Measurements from ENCODE around the gene HSPA4.
"Not testable (repeated sequence)": the region's sequence is repeated elsewhere in the genome, so short reads cannot be mapped to it uniquely, and the experiment has no call there.

The HSPA4 gene

DNA sequence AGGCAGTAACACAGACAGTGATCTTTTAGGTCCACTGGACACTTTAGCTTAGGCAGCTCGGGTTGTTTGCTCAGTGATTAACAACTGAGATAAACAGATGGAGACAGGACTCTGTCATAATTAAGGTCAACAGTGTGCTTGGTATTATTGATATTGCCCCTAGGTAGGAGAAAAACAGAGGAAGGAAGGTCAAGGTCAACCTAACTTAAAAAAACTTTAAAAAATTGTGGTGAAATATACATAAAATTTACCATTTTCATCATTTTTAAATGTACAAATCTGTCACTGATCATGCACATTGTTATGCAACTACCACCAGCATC, 2.1 kb upstream of the HSPA4 start:
- DNase-seq (ENCODE audit: low read depth in 2 of 2, low spot score in 1 of 2): no peak

DNA sequence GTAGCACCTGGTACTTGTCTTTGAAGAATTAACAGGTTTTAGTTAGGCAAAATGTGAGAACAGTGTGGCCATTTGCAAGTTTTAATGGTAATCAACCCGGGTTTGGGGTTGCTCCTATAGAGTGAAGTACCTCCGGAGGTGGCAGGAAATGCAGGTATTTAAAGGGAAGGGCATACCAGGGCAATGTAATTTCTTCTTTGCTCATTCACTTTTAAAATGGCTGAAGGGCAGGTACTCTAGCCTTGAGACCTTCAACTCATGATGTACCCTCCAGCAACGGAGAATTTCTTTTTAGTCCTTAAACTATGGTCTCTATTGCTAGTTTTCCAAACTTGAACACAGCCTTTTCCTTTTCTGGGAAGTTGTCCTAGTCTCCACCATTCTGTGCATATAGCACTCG, 1.3 kb upstream of the HSPA4 start:
- DNase-seq (ENCODE audit: low read depth in 2 of 2, low spot score in 1 of 2): no peak

DNA sequence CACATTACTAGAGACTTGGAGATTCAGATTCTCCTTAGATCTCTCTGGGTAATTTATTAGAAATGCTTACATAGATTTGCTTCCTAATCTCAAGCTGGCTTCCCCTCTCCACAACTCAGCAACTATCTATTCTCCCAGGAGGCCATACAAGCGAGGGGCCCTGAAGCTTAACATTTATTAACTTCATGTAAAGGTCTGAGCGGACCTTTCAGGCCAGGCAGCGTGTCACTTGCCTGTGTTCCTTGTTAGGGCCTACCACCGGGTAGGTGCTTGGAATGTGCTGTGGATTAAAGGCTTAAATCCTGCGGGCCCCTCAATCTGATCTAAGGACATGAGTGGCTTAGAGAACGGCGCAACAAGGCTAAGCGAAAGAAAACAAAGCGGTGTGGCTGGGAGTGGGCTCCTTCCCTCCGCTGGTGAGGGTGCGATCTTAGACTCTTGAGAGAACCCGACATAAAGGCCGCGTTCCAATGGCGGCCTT, 712 bp upstream of the HSPA4 start:
- DNase-seq (ENCODE audit: low read depth in 2 of 2, low spot score in 1 of 2): no peak

DNA sequence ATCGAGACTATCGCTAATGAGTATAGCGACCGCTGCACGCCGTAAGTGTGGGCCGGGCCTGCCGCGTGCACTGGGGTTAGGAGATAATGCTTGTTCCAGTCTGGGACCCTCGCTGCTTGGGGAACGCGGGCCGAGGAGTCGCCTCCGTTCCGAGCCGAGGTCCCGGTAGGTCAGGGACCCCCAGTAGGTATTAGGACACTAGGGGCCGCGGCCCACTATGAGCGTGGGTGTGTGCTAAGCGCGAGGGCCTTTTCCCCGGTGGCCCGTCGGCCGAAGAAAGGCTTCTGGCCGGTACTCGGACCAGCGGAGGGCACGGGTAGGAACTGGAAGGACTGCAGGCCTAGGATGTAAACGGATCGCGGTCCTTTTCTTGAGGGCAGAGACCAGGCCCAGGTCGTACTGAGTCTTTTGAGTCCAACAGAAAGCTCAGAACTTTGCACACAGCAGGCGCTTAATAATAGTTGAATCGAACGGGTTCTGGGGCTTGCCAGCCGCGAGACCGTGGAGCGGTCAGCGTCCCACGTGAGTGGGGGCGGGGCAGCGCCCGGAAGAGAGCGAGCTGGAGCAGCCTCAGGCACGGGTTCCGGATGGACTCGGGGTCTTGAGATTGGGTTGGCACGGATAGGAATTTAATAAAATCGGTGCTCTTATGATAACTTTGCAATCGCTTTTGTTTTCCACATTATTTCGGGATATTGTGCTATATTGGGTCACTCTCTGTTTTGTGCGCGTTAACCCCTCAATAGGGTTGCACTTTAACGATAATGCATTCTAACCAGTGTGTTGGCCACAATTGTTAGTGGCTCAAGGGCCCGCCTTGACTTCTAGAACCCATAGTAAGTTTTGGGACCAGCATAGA, 733 bp downstream of the HSPA4 start:
- peak in 1 of 2 donors; percentile 3 for DNase-seq (ENCODE audit: low read depth in 2 of 2, low spot score in 1 of 2)

DNA sequence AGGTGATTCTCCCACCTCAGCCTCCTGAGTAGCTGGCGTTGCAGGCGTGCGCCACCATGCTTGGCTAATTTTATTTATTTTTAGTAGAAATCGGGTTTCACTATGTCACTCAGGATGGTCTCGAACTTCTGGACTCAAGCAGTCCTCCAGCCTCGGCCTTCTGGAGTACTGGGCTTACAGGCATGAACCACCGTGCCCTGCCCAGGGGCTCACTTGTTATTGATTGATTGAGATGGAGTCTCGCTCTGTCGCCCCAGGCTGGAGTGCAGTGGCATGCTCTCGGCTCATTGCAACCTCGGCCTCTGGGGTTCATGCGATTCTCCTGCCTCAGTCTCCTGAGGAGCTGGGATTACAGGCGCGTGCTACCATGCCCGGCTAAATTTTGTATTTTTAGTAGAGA, 1.6 kb downstream of the HSPA4 start:
- no peak for DNase-seq (ENCODE audit: low read depth in 2 of 2, low spot score in 1 of 2)

DNA sequence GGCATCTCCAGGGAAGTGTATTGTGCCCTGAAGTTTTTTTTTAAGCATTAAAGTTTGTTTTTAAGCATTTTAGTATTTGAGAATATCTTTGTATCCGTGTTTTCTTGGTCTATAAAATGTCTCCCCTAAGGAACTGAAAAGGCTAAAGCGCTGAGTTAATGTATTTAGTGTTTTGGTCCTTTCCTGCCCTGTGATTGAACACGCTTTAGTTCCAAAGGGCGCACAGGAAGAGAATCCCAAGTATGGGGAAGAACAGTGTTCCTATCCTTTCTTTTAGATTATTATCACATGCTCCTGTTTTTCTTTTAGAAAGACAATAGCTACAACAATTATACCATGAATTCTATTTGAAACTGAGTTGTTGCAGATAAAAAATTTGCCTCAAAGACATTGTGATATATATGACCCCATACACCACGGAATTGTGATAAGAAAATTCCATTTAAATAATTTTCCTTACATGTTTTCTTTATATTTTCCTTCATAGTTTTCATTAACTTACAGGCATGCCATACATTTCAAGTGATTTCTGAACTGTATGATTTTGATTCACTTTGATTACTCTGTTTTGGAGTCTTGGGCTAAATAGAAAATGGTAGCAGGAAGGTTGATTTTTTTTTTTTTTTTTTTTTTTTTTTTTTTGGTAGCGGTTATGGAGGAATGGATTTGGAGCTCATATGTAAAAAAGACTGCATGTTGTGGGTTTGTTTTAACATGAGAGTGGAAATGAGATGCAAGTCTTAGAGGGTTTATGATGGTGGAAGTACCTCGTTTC, 3.1 kb downstream of the HSPA4 start:
- DNase-seq (ENCODE audit: low read depth in 2 of 2, low spot score in 1 of 2): no peak

DNA sequence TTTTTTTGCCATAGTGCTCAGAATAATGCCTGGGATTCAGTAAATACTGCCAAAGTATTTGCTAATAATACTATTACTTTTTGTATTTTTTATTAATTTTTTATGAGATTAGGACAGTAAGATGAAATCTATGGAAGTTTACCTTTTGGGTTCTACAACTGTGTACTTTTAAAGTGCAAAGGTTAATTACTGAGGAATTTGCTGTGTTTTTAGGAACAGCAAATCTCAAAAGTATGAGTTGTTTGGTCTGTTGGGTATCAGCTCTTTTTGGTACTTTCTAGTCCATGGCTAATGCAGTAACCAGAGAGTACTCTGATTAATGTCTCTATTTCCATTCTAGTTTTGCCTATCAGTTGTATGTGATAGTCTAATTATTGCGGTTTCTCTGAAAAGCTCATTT, 5.1 kb downstream of the HSPA4 start:
- no peak for DNase-seq (ENCODE audit: low read depth in 2 of 2, low spot score in 1 of 2)

DNA sequence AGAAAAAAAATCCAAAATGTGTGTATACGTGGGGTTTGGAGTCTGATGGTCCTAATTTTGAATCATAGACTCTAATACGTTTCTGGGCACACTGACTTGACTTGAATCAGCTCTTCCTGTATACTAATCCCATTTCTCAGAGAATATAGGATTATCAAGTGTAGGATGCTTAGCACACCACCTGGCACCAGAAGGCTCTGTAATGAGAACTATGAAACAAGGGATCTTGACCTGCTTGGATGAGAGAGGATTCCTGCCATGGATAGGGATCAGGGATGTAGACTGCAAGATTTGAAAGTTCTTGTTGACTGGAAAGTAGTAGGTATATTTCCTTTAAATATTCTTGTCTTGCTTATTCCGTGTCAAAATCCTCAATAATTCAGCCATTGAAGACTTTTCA, 7.8 kb downstream of the HSPA4 start:
- DNase-seq (ENCODE audit: low read depth in 2 of 2, low spot score in 1 of 2): no peak

DNA sequence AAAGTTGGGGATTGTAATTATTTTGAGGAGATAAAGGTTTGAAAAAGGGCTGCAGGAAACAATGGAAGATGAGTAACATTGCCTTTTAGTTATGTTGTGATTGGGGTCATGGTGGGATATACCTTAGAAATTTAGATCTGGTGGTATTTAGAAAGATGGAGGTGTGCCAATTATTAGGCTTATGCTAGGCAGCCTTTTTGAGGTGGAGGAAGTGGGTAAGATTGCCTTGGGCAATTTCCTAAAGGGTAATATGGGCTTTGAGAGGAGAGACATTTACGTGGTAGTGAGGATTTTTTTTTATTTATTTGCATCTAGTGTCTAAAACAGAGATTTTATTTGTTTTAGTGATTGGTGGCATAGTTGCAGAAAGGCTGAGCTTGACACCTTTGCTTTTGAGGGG, 10.5 kb downstream of the HSPA4 start:
- DNase-seq (ENCODE audit: low read depth in 2 of 2, low spot score in 1 of 2): no peak

DNA sequence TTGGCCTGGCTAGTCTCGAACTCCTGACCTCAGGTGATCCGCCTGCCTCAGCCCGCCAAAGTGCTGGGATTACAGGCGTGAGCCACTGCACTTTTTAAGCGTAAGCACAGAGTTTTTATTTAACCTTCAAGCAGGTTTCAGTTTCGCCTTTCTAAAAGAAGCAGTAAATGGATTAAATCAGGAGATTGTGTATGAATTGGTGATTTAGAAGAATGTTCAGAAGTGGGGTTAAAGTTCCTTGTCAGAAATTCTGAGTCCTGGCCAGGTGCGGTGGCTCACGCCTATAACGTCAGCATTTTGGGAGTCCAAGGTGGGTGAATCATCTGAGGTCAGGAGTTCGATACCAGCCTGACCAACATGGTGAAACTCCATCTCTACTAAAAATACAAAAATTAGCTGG, 12.2 kb downstream of the HSPA4 start:
- no peak for DNase-seq (ENCODE audit: low read depth in 2 of 2, low spot score in 1 of 2)

DNA sequence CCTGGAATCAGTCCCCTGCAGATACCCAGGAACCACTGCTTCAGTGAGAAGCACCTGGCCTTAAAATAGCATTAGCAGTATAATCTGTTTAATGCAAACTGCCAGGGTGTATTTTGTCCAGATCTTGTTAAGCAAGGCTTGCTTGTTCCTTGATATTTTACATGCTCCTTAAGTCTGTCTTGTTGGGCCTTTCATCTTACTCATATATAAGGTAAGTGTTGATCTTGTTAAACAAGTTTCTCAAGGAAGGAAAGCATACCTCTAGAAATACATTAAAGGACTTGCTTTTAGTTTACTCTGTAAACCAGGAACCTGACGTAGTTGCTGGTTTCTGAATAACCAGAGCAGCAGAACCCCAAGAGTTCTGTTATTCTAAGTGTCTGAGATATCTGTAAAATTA, 13.7 kb downstream of the HSPA4 start:
- no peak for DNase-seq (ENCODE audit: low read depth in 2 of 2, low spot score in 1 of 2)

DNA sequence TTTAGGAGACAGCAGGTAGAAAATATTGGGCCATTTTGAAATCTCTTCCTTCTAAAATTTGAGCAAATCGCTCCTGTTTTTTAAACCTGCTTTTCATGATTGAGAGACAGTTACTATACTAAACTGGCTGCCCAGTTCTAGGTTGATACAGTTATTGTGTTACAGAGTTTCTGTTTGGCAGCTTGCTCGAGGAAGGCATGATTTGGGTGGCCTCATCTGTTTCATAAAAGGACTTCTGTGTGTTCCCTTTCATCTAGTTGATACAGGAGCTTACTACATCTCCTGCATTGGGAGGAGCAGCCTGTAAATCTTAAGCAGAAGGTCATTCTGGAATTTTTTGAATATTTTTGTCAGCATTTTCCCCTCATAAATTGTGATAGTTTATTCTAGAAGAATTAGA, 14.2 kb downstream of the HSPA4 start:
- no peak for DNase-seq (ENCODE audit: low read depth in 2 of 2, low spot score in 1 of 2)

DNA sequence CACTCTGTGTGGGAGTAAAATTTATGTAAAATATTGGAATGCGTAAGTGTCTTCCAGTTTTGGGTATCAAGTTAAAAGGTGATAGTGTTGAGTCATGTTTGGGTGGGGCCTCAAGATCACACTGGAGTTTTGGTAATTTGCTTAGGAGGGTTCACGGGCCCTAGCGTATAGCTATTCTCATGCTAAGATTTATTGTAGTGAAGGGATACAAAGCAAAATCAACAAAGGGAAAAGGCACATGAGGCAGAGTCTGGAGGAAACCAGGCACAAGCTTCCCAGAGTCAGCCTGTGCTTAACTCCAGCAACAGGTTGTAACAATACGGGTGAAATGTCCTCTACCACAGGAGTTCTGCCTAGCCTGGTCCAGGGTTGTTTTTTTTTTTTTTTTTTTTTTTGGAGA, 20.2 kb downstream of the HSPA4 start:
- no peak for DNase-seq (ENCODE audit: low read depth in 2 of 2, low spot score in 1 of 2)

DNA sequence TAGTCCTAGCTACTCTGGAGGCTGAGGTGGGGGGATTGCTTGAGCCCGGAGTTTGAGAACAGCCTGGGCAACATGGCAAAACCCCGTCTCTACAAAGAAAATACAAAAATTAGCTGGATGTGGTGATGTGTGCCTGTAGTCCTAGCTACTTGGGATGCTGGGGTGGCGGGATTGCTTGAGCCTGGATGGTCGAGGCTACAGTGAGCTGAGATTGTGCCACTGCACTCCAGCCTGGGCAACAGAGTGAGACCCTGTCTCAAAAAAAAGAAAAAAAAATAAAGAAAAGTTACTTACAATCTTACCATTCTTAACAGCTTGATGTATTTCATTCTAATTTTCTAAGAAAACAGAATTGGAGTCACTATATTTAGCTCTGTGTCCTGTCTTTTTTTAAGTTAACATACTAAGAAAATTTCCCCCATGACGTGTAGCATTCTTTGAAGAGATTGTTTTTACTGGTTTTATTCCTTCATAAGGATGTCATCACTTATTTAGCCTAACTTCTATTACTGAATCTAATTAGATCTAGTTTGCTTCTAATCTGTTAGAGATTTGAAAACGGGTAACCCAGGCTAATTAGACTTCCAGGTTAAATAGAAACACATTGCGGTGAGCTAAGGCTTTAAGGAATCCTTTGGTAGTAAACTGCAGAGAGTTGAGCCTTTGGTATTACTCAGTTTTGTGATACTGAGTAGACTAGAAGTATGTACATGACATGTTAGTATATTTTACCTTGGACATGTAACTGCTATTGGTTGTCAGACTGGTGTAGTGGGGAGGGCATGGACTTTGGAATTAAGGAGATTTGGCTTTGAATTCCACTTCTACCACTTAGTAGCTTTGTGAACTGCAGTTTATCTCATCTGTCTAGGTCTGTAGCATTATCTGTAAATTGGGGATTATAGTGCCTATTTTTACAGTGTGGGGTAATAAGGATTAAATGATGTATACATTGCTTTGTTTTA, 24.0 kb downstream of the HSPA4 start:
- DNase-seq (ENCODE audit: low read depth in 2 of 2, low spot score in 1 of 2): no peak

DNA sequence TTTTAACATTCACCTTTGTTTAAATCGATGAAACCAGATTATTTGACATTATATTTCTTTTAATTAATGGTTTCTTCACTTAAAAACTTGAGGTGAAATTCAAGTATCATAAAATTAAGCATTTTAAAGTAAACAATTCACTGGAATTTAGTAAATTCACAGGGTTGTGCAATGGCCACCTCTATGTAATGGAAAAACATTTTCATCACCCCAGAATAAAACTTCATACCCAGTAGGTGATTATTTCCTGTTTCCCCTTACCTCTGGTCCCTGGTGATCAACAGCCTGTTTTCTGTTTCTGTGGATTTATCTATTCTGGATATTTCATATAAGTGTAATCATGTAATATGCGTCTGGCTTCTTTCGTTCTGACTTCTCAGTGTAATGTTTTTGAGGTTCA, 27.2 kb downstream of the HSPA4 start:
- DNase-seq (ENCODE audit: low read depth in 2 of 2, low spot score in 1 of 2): no peak

DNA sequence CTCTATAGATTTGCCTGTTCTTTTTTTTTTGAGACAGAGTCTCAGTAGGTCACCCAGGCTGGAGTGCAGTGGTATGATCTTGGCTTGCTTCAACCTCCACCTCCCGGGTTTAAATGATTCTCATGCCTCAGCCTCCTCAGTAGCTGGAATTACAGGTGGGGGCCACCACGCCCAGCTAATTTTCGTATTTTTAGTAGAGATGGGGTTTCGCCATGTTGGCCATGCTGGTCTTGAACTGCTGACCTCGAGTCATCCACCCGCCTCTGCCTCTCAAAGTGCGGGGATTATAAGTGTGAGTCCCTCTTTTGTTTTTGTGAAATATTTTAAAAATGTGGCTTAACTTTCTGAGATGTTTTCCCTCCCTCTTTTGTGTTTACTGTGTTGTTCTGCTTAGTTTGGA, 29.2 kb downstream of the HSPA4 start:
- DNase-seq (ENCODE audit: low read depth in 2 of 2, low spot score in 1 of 2): no peak

DNA sequence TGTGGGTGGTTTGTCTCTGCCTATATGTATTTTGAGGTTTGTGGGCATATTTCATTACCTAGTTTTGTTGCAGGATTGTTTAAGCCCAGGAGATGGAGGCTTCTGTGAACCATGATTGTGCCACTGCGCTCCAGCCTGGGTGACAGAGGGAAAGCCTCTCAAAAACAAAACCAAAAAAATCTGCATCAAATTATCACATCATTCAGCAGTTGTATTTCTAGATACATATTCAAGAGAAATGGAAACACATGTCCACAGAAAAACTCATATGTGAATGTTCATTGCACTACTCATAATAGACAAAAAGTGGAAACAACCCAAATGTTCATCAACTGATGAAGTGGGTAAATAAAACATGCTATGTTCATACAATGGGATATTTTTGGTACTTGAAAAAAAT, 29.9 kb downstream of the HSPA4 start:
- DNase-seq (ENCODE audit: low read depth in 2 of 2, low spot score in 1 of 2): no peak

DNA sequence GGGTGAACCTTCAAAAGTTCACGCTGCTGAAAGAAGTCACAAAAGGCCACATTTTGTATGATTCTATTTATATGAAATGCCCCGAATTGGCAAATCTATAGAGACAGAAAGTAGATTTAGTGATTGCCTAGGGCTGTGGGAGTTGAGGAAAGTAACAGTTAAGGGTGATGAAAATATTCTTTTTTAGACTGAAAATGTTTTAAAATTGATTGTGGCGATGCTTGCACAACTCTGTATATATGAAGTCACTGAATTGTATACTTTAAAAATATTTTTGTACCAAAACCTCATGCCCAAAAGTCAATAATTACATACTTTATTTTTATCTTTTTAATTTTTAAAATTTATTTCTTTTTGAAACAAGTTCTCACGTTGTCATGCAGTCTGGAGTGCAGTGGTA, 30.3 kb downstream of the HSPA4 start:
- no peak for DNase-seq (ENCODE audit: low read depth in 2 of 2, low spot score in 1 of 2)

DNA sequence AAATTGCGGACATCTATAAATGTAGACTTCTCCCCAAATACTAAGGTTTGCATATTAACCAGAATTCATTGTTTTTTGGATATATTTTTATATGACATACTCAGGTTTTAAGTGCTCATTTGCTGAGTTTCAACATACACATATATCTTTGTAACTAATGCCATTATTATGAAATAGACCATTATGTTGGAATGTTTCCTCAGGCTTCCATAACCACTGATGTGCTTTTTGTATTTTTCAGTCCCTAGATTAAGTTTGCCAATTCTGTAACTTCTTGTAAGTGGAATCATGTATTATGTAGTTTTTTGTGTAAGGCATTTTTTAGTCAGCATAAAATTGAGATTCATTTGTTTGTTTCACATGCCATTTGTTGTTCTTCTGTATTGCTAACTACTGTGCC, 32.1 kb downstream of the HSPA4 start:
- DNase-seq (ENCODE audit: low read depth in 2 of 2, low spot score in 1 of 2): no peak

DNA sequence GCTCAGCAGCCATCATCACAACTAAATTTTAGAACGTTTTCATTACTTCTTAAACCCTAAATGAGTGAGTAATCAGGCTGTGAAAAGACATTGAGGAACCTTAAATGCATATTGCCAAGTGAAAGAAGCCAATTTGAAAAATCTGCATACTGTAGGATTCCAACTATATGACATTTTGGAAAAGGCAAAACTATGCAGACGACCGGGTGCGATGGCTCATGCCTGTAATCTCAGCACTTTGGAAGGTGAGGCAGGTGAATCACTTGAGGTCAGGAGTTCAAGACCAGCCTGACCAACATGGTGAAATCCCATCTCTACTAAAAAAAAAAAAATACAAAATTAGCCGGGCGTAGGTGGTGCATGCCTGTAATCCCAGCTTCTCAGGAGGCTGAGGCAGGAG, 33.4 kb downstream of the HSPA4 start:
- DNase-seq (ENCODE audit: low read depth in 2 of 2, low spot score in 1 of 2): not testable (repeated sequence)

DNA sequence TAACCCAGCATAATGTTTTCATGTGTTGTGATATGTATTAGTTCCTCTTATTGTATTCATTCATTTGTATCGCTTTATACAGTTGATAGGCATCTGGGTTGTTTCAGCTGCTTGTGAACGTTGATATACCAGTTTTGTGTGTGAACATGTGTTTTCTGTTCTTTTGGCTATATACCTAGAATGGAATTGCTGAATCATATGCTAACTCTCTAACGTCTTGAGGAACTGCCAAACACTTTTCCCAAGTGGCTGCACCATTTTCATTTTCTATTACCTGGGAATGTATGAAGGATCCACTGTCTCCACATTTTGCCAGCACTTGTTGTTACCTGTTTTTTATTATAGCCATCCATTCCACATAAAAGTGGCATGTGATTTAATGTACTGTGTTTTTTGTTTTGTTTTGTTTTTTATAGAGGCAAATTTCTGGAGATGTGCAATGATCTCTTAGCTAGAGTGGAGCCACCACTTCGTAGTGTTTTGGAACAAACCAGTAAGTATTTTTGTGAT, 34.6 kb downstream of the HSPA4 start:
- no peak for DNase-seq (ENCODE audit: low read depth in 2 of 2, low spot score in 1 of 2)

All from stimulated activated CD8-positive, alpha-beta memory T cell treated with anti-CD3 and anti-CD28 coated beads, Interleukin-4, amount 100 ng/mL, for 4 hours (primary cell).